Right atrium auricular region (tissue), 2 donors: ENCODE results near the gene CREG1. TPM values are rescaled to one million over a fixed set of nuclear protein-coding genes. Genes with fewer than 3 reads are reported as not detected.

Source experiments
- DNase-seq: peaks from one replicate; pipeline ENCODE4 v3.0.0-alpha.2; 2019; ENCODE audit warnings: low spot score
- H3K27ac ChIP-seq, 2 donors: fragments of 200-600 bp; sonication (generic); 1 replicate in 1 of 2; 2 replicates in 1 of 2; pipeline ENCODE4 v1.5.1; 2016 to 2019
- H3K27me3 ChIP-seq, 2 donors: fragments of 200-600 bp; sonication (generic); one replicate each; pipeline versions ENCODE4 v1.5.1 to v1.6.0; 2017 to 2019
- H3K36me3 ChIP-seq: fragments of 200-600 bp; sonication (generic); one replicate; pipeline ENCODE4 v1.5.1; 2016
- H3K4me1 ChIP-seq, 2 donors: fragments of 200-600 bp; sonication (generic); one replicate each; pipeline versions ENCODE4 v1.5.1 to v1.6.0; 2017 to 2019
- H3K4me3 ChIP-seq, 2 donors: fragments of 200-600 bp; sonication (generic); 1 replicate in 1 of 2; 2 replicates in 1 of 2; pipeline ENCODE4 v1.5.1; 2017 to 2019; ENCODE audit warnings: mild to moderate bottlenecking in 1 of 2, moderate library complexity in 1 of 2
- H3K9me3 ChIP-seq, 2 donors: fragments of 200-600 bp; sonication (generic); one replicate each; pipeline ENCODE4 v1.5.1; 2019
- total RNA-seq, 2 donors: library from RNA; depleted of rRNA; stranded (reverse); fragments of >200 nt; gene quantifications; one replicate each; pipeline ENCODE4 v1.1.0, GENCODE V29; 2016
- TF ChIP-seq, protein P1 (sequence below), 2 donors: fragments of 200-600 bp; sonication (generic); IDR thresholded peaks; one replicate each; pipeline ENCODE4 v1.5.1; 2019; ENCODE audit warnings: antibody characterized with exemption in 2 of 2

Gene CREG1
- total RNA-seq, 2 donors from 2014 or later, result 127 to 163 TPM

DNA sequence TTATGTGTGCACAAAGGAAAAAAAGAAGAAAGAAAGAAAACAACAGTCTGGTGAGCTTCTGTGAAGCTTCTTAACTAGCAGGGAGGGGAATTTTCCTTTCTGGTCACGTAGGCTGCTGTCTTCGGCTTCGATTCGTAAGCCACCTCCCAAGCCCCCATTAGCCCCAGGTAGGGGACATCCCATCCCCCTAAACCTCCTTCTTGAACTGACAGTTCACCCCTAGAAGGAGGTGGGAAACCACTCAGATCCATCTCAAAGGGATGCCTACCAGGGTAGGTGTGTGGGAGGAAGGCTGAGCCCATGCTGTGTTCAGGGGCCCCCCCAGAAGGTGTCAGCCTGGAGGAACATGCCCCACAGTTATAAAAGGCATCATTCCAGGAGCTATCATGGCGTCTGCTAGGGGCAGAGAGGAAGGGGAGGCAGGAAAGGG is 61.1 kb downstream of the CREG1 start:
- Histone ChIP-seq H3K27me3 (no peaks in the 10 kb centered on the region), H3K36me3 (no peaks in the 10 kb centered on the region), H3K4me1 (no peaks in the 10 kb centered on the region), H3K9me3 (no peaks in the 10 kb centered on the region), H3K4me3 (no peak overlapping the region), H3K27ac (no peak overlapping the region)
- no peak for DNase-seq
- TF ChIP-seq, protein P1, sequence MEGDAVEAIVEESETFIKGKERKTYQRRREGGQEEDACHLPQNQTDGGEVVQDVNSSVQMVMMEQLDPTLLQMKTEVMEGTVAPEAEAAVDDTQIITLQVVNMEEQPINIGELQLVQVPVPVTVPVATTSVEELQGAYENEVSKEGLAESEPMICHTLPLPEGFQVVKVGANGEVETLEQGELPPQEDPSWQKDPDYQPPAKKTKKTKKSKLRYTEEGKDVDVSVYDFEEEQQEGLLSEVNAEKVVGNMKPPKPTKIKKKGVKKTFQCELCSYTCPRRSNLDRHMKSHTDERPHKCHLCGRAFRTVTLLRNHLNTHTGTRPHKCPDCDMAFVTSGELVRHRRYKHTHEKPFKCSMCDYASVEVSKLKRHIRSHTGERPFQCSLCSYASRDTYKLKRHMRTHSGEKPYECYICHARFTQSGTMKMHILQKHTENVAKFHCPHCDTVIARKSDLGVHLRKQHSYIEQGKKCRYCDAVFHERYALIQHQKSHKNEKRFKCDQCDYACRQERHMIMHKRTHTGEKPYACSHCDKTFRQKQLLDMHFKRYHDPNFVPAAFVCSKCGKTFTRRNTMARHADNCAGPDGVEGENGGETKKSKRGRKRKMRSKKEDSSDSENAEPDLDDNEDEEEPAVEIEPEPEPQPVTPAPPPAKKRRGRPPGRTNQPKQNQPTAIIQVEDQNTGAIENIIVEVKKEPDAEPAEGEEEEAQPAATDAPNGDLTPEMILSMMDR (IDR thresholded peaks at IDR 0.05), result no peak

DNA sequence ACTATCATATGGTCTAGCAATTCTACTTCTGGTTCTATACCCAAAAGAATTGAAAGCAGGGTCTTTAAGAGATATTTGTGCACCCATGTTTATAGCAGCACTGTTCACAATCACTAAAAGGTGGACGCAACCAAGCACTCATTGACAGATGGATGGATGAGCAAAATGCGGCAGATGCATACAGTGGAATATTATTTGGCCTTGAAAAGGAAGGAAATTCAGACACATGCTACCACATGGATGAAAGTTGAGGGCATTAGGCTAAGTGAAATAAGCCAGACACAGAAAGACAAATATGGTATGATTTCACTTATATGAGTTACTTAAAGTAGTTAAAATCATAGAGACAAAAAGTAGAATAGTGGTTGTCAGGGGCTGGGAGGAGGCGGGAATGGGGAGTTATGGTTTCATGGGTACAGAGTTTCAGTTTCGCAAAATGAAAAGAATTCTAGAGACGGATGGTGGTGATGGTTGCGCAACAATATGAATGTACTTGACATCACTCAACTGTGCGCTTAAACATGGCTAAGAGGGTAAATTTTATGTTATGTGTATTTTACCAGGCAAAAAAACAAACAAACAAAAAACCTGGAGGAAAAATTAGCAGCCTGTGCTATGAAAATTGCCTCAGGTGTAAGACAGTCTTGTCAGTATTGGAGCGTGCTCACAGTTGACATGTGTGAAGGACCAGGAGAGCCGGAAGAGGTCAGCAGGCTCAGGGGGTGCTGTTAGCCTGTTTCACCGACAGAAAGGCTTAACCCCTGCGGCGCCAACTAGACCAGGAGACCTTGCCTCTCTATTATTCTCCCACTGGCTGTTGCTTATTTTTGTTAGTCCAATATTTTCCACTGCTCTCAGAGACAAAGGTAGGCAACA is 61.7 kb downstream of the CREG1 start:
- Histone ChIP-seq H3K4me1 (no peaks in the 10 kb centered on the region), H3K27ac (no peak overlapping the region), H3K4me3 (no peak overlapping the region), H3K9me3 (no peaks in the 10 kb centered on the region), H3K36me3 (no peaks in the 10 kb centered on the region), H3K27me3 (no peaks in the 10 kb centered on the region)
- TF ChIP-seq, protein P1 (IDR thresholded peaks at IDR 0.05), result no peak
- no peak for DNase-seq

Other genes starting within 250 kb of the CREG1 start
- gene CD247, start 35.2 kb downstream of the CREG1 start, total RNA-seq, result 1 to 10 TPM in 1 of 2 donors, under 1 TPM in 1; 0.79 to 1.1 TPM
- 10 to 100 TPM; 26.5 to 39.3 TPM for gene RCSD1, start 76.5 kb upstream of the CREG1 start, total RNA-seq
- gene MPZL1, start 168.2 kb upstream of the CREG1 start, total RNA-seq, result 10 to 100 TPM; 22.4 to 52.0 TPM